ENCODE measurements around the gene PCDHA11.
A peak's percentile ranks its signal among the peaks of the same experiment; 100 is the strongest.
"Not testable (repeated sequence)": the region's sequence is repeated elsewhere in the genome, so short reads cannot be mapped to it uniquely, and the experiment has no call there.

PCDHA11 gene

GRCh38 chr5:140868721-140869554 is at the start of gene PCDHA11:
PCDHA11 (plus strand) TSS chr5:140868957; CDS start chr5:140869104, 147 bp downstream.
- DNase-seq = peak; percentile 10

- DNase-seq = no peak
Measured at GRCh38 chr5:140821375-140822280, 47.1 kb upstream of the PCDHA11 start, which contains the start of gene PCDHA5. PCDHA5 (plus strand) TSS chr5:140821613.

GRCh38 chr5:140822281-140822629 is 46.5 kb upstream of the PCDHA11 start:
- no peak for DNase-seq

- not testable (repeated sequence) for DNase-seq
Measured at GRCh38 chr5:140822969-140823368, 45.8 kb upstream of the PCDHA11 start.

- no peak for DNase-seq
Measured at GRCh38 chr5:140823475-140823874, 45.3 kb upstream of the PCDHA11 start.

- DNase-seq = no peak
Measured at GRCh38 chr5:140827704-140828361, 40.9 kb upstream of the PCDHA11 start, which contains the start of gene PCDHA6. PCDHA6 (plus strand) TSS chr5:140827960; CDS start chr5:140828092, 132 bp downstream.

GRCh38 chr5:140828362-140828737 is 40.4 kb upstream of the PCDHA11 start:
- no peak for DNase-seq

- DNase-seq = not testable (repeated sequence)
Measured at GRCh38 chr5:140829511-140830501, 39.0 kb upstream of the PCDHA11 start.

GRCh38 chr5:140833993-140834392 is 34.8 kb upstream of the PCDHA11 start, which contains the start of gene PCDHA7:
PCDHA7 (plus strand) TSS chr5:140834269; CDS start chr5:140834384, 115 bp downstream.
- no peak for DNase-seq

GRCh38 chr5:140834439-140835008 is 34.2 kb upstream of the PCDHA11 start:
- not testable (repeated sequence) for DNase-seq

GRCh38 chr5:140835622-140836510 is 32.9 kb upstream of the PCDHA11 start:
- no peak for DNase-seq

- no peak for DNase-seq
Measured at GRCh38 chr5:140840978-140841962, 27.5 kb upstream of the PCDHA11 start, which contains the start of gene PCDHA8. PCDHA8 (plus strand) TSS chr5:140841187; CDS start chr5:140841322, 135 bp downstream.

- no peak for DNase-seq
Measured at GRCh38 chr5:140842798-140843733, 25.7 kb upstream of the PCDHA11 start.

- DNase-seq = not testable (repeated sequence)
Measured at GRCh38 chr5:140848139-140849102, 20.3 kb upstream of the PCDHA11 start, which contains the start of gene PCDHA9. PCDHA9 (plus strand) TSS chr5:140848382; CDS start chr5:140848496, 114 bp downstream.

- DNase-seq = not testable (repeated sequence)
Measured at GRCh38 chr5:140849831-140850634, 18.7 kb upstream of the PCDHA11 start.

Data from NCI-H226 (cell line).